GM12864 (cell line): ENCODE data around the gene RUVBL2.

Experiments used
- DNase-seq: peaks from one replicate; pipeline ENCODE4 v3.0.0-alpha.2; 2011; ENCODE audit warnings: low read depth
- H3K4me3 ChIP-seq: 2 replicates; pipeline ENCODE4 v1.5.1; 2011; ENCODE audit warnings: mild to moderate bottlenecking, low read depth, low read length, control low read depth
- CTCF ChIP-seq: IDR thresholded peaks from 2 replicates; pipeline ENCODE4 v1.5.1; 2011; ENCODE audit warnings: low read depth, mild to moderate bottlenecking, moderate library complexity, low read length, control low read depth, inconsistent platforms; ENCODE audit errors: missing control alignments

RUVBL2 gene

GRCh38 chr19:48989701-48990291 is 3.9 kb upstream of the RUVBL2 start:
- no peak overlapping the region for H3K4me3 ChIP-seq
- no peak for TF ChIP-seq CTCF
- DNase-seq, result no peak

- no peak for DNase-seq
- TF ChIP-seq CTCF, result no peak
- H3K4me3 ChIP-seq, result no peak overlapping the region
Measured at GRCh38 chr19:48990400-48990799, 3.3 kb upstream of the RUVBL2 start.

GRCh38 chr19:48991011-48991609 is 2.6 kb upstream of the RUVBL2 start:
- H3K4me3 ChIP-seq, result no peak overlapping the region
- no peak for DNase-seq
- no peak for TF ChIP-seq CTCF

- TF ChIP-seq CTCF, result no peak
- H3K4me3 ChIP-seq, result peak overlapping the region; percentile 98
- no peak for DNase-seq
Measured at GRCh38 chr19:48991873-48992580, 1.7 kb upstream of the RUVBL2 start.

- no peak for DNase-seq
- no peak for TF ChIP-seq CTCF
- peak overlapping the region; percentile 98 for H3K4me3 ChIP-seq
Measured at GRCh38 chr19:48992581-48993174, 1.0 kb upstream of the RUVBL2 start.

- no peak for DNase-seq
- peak overlapping the region; percentile 98 for H3K4me3 ChIP-seq
- TF ChIP-seq CTCF, result no peak
Measured at GRCh38 chr19:48994035-48994386, 324 bp downstream of the RUVBL2 start.
